GOT3 (cell line): ENCODE data around the gene LBHD1.
"Not testable (repeated sequence)": the region's sequence is repeated elsewhere in the genome, so short reads cannot be mapped to it uniquely, and the experiment has no call there.

Source experiments
- DNase-seq: peaks from one replicate; lab custom pipeline; 2025; ENCODE audit warnings: mixed read lengths; lab: John Stamatoyannopoulos, UW

LBHD1 gene

GRCh38 chr11:62664405-62665074, 7.5 kb downstream of the LBHD1 start:
- no peak for DNase-seq

- DNase-seq, result no peak
Observed at GRCh38 chr11:62656796-62657429, 15.2 kb downstream of the LBHD1 start.

- no peak for DNase-seq
Observed at GRCh38 chr11:62654297-62654696, 17.8 kb downstream of the LBHD1 start.

- no peak for DNase-seq
Observed at GRCh38 chr11:62652161-62653006, 19.7 kb downstream of the LBHD1 start.

- not testable (repeated sequence) for DNase-seq
Observed at GRCh38 chr11:62650283-62650682, 21.8 kb downstream of the LBHD1 start.

- no peak for DNase-seq
Observed at GRCh38 chr11:62649486-62649885, 22.6 kb downstream of the LBHD1 start.

GRCh38 chr11:62648967-62649364, 23.1 kb downstream of the LBHD1 start:
- no peak for DNase-seq

- no peak for DNase-seq
Observed at GRCh38 chr11:62648185-62648966, 23.7 kb downstream of the LBHD1 start.

- DNase-seq, result peak; percentile 22
Observed at GRCh38 chr11:62647609-62648005, 24.5 kb downstream of the LBHD1 start.

GRCh38 chr11:62646825-62647608, 25.1 kb downstream of the LBHD1 start:
- DNase-seq, result no peak

- peak; percentile 92 for DNase-seq
Observed at GRCh38 chr11:62645946-62646824, 25.9 kb downstream of the LBHD1 start, which contains the start of gene GANAB. Gene GANAB (minus strand): TSS chr11:62646613. CDS start chr11:62646599, 14 bp downstream.

- DNase-seq, result no peak
Observed at GRCh38 chr11:62645671-62645945, 26.5 kb downstream of the LBHD1 start.

GRCh38 chr11:62644220-62644619, 27.8 kb downstream of the LBHD1 start:
- no peak for DNase-seq

GRCh38 chr11:62632492-62632891, 39.6 kb downstream of the LBHD1 start:
- DNase-seq, result no peak

- no peak for DNase-seq
Observed at GRCh38 chr11:62627713-62628112, 44.4 kb downstream of the LBHD1 start.

- DNase-seq, result no peak
Observed at GRCh38 chr11:62622476-62623089, 49.5 kb downstream of the LBHD1 start.

GRCh38 chr11:62621567-62622470, 50.2 kb downstream of the LBHD1 start, which contains the start of gene B3GAT3:
Gene B3GAT3 (minus strand): TSS chr11:62621986. CDS start chr11:62621947, 39 bp downstream.
- DNase-seq, result peak; percentile 96

GRCh38 chr11:62621027-62621566, 51.0 kb downstream of the LBHD1 start:
- DNase-seq, result no peak
